MV-4-11 (cell line): ENCODE results near the gene ZCCHC13.
"Not testable (repeated sequence)": the region's sequence is repeated elsewhere in the genome, so short reads cannot be mapped to it uniquely, and the experiment has no call there.

Source experiments
- DNase-seq: peaks from one replicate; lab custom pipeline; 2025; lab: John Stamatoyannopoulos, UW

The ZCCHC13 gene

DNA sequence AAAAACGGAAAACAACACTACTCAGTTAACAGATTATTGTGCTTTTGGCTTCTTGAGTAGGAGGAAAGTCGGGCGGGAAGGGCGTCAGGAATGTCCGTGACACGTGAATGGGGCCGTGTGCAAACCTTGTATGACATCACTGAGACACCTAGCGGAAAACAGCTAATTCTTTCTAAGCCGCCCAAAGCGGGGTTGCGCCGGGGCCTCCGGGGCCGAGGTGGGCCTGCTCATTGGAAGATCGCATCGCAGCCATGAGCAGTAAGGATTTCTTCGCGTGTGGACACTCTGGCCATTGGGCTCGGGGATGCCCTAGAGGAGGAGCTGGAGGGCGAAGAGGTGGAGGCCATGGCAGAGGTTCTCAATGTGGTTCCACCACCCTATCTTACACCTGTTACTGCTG, at the start of gene ZCCHC13:
ZCCHC13 (plus strand) TSS at position 165 of the 400 bp plus-strand sequence; CDS start at position 252, 87 bp downstream.
- no peak for DNase-seq

DNA sequence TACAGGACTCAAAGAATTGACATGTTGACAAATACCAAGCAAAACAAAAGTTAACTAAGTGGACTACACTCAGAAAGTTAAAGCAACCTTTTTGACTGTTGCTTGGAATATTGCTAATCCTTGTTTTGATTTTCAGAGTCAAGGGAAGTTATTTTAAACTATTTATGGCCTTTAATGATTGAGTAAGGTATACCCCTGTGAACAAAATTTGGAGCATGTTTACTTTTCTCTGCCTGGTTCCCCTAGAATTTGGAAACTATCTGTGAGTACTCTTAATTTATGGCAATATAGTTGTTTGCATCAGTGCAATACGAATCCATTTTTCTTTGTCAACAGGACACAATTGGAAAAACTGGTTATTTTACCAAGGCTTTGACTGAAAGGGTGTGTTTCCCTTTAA, 45.9 kb upstream of the ZCCHC13 start:
- not testable (repeated sequence) for DNase-seq

- DNase-seq = no peak
These were observed 44.0 kb upstream of the ZCCHC13 start for GRCh38 chrX:74259885-74260491.

DNA sequence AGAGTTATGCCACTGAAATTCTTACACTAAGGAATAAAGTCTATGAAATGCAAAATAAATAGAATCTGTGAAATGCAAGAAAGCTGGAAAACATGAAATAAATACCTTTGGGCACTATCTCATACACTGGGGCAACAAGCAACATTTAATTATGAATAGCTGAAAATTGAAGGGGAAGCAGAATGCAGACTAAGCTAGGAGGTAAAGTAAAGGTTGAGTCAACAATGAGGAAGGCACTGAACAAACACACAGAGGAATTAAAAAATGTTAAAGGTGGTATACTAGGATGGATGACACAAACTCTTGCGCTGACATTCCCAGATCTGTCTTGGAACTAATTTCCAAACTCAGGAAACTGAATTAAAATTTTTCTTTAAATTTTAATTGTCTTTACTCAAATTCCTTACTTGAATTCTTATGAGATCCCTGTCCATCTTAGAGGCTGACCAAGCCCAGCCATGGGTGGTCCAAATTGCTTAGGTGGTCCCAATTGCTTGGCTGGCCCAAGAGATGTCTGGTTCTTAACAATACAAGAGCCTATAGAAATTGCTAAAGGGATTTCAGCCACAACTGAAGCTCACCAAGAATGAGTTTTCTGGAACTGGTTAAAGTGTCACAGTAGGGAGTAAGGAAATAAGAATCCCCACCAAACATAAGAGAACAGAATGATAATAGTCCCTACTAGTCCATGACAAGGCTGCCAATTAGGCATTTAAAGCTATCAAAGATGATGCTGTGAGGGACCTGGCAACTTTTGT, 41.3 kb upstream of the ZCCHC13 start:
- DNase-seq = no peak

DNA sequence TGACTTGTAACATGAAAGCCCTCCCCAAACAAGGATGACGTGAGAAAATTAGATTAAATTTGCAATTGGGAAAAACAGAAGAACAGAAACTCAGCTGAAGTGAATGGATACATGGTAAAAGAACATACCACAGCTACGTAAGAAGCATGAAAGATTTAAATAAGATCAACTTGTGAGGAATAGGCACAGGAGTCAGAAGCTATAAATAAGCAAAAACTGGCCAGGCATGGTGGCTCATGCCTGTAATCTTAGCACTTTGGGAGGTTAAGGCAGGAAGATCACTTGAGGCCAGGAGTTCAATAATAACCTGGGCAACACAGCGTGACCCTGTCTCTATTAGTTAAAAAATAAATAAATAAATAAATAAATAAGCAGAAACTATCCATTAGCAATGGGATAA, 33.6 kb upstream of the ZCCHC13 start:
- DNase-seq = no peak

DNA sequence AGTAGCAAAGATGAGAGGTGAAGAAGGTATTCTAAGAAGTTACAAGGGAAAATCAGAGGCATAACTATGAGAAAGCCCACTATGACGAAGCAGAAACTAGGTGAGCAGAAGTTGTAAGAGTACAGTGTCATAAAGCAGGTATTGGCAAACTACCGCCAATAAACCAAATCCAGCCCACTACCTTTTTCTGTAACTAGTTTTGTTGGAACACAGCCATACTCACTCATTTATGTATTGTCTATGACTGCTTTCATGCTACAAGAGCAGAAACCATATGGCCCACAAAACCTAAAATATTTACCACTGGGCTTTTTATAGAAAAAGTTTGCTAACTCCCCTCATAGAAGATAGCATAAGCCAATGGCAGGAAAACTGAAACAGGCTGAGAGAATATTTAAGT, 31.8 kb upstream of the ZCCHC13 start:
- DNase-seq = no peak

GRCh38 chrX:74274516-74274915, 29.5 kb upstream of the ZCCHC13 start:
- no peak for DNase-seq

- no peak for DNase-seq
These were observed 26.7 kb upstream of the ZCCHC13 start for GRCh38 chrX:74277320-74277719.

DNA sequence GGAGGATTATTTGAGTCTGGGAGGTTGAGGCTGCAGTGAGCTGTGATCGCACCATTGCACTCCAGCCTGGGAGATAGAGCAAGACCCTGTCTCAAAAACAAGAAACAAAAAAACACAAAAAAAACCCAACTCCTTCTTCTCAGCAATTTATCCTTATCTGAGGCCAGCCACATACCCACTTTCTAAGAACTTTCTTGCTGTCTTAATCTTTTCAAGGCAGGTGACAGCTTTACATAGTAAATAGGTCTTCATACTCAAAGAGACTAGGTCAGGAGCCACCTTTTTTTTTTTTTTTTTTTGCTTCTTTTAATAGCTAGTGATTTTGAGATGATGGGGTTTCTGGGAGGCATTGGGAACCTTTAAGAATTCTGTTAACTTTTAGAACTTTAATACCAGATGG, 26.1 kb upstream of the ZCCHC13 start:
- no peak for DNase-seq

- DNase-seq = peak; percentile 89
These were observed 23.2 kb upstream of the ZCCHC13 start for GRCh38 chrX:74280759-74281158.

DNA sequence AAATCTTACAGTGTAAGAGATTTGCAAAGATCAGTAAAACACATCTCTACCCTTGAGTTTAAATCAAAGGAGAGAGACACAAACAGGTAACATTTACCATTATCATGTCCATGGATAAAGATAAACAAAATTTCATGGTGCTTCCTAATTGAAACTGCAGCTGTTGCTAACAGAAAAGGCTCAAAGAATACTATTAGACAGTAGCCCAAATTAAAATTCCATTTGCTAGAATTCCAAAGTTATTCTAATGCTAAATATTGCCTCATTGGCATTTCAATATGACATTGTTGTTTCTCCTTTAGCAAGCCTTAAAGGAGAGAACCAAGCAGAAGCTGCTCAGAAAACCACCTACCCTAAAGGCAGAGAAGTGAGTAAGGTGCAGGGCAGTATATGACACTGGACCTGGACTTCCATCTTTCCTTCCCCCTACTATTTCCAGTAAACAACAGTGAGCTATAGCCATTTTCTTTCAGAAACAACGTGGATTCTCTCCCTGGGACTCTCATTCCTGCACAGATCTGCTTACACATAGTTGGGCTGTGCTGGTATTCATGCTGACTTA, 19.5 kb upstream of the ZCCHC13 start:
- DNase-seq = no peak

- no peak for DNase-seq
These were observed 16.8 kb upstream of the ZCCHC13 start for GRCh38 chrX:74286950-74287740.

- DNase-seq = no peak
These were observed 12.4 kb upstream of the ZCCHC13 start for GRCh38 chrX:74291577-74291963.

DNA sequence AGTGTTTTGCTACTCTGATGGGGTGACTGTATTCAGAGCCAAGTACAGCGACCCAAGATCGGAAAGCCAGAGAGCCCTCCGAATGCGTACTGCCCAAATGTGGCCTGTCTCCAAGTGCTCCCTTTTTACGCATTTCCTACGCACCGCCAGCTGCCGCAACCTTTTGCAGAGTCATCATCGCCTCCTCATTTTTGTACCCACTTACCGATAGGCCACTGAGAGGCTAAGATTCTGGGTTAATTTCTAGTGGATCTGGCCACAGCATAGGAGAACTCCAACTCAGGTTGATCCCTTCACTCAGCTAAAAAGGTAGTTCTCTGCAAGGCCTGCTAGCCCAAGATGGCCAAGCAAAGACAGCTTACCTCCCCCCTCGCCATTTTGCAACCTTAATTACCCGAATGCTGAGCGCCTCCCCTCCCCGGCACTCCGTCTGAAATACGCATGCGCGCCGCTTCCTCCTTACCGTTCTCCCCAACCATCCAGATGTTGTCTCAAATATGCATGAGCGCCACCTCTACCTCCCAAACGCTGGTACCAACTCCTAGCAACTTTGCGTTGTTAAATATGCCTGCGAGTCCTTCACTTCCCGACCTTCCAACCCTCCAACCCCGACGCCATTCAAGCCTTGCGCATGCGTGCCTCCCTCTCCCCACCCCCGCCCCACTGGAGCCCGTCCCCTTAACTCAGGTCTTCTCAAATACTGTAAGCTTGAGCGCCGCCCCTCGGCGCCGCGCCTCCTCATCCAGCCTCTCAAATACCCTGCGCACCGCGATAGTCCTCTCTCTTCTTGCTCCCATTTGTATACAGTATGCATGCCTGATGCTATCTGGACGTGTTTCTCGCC, 11.8 kb upstream of the ZCCHC13 start:
- peak; percentile 82 for DNase-seq

DNA sequence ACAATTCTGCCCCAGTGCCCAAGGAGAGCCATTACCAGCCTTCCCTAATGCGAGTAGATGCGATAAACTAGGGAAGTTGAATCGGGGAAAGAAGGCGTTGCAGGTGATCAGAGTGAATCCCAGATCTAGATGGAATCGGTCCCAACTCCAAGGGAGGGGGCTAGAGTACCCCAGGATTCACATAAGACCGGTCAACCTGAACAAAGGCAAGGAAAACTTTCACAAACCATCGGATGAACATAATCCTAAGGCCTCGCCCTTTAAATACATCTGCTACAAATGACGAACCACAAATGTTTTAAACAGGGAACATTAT, 11.2 kb upstream of the ZCCHC13 start:
- no peak for DNase-seq

- DNase-seq = peak; percentile 55
These were observed 10.5 kb upstream of the ZCCHC13 start for GRCh38 chrX:74293343-74293946.

- DNase-seq = no peak
These were observed 8.9 kb upstream of the ZCCHC13 start for GRCh38 chrX:74295101-74295500.

GRCh38 chrX:74297766-74298165, 6.2 kb upstream of the ZCCHC13 start:
- no peak for DNase-seq

GRCh38 chrX:74300869-74301268, 3.1 kb upstream of the ZCCHC13 start:
- no peak for DNase-seq

- DNase-seq = no peak
These were observed 14.7 kb downstream of the ZCCHC13 start for GRCh38 chrX:74318672-74319071.

DNA sequence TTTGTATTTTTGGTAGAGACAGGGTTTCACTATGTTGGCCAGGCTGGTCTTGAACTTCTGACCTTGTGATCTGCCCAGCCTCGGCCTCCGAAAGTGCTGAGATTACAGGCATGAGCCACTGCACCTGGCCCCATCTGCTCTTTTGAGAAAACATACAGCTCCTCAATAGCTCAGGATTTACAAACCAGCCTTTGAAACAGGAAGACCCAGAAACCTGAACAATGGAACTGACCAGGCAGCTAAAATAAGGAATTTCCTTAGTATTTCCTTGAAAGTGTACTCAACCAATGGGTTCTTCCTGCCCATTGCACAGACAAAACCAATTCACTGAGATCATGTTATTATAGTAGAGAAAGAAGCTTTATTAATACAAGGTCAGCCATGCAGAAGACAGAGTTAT, 15.3 kb downstream of the ZCCHC13 start:
- DNase-seq = not testable (repeated sequence)
